AG10803 (cell line): ENCODE measurements around the gene QRFP.
"Not testable (repeated sequence)": the region's sequence is repeated elsewhere in the genome, so short reads cannot be mapped to it uniquely, and the experiment has no call there.

Experiments used
- DNase-seq: peaks from one replicate; pipeline ENCODE4 v3.0.0; 2010; ENCODE audit warnings: low read depth
- H3K4me3 ChIP-seq: 2 replicates; pipeline ENCODE4 v1.5.1; 2011; ENCODE audit warnings: mild to moderate bottlenecking, low read length, control low read depth
- CTCF ChIP-seq: conservative IDR thresholded peaks from 2 replicates; pipeline ENCODE4 v1.5.1; 2011; ENCODE audit warnings: mild to moderate bottlenecking, low read length, control low read depth, inconsistent platforms

QRFP gene

GRCh38 chr9:130854092-130854491 is 42.5 kb downstream of the QRFP start:
- no peak overlapping the region for H3K4me3 ChIP-seq
- no peak for TF ChIP-seq CTCF
- no peak for DNase-seq

- TF ChIP-seq CTCF: no peak
- DNase-seq: no peak
- H3K4me3 ChIP-seq: no peak overlapping the region
Observed at GRCh38 chr9:130852801-130853200, 43.8 kb downstream of the QRFP start.

- no peak overlapping the region for H3K4me3 ChIP-seq
- TF ChIP-seq CTCF: no peak
- no peak for DNase-seq
Observed at GRCh38 chr9:130849356-130849755, 47.3 kb downstream of the QRFP start.

GRCh38 chr9:130848514-130848913 is 48.1 kb downstream of the QRFP start:
- DNase-seq, H3K4me3 ChIP-seq: not testable (repeated sequence)

- DNase-seq: peak; percentile 100
- no peak overlapping the region for H3K4me3 ChIP-seq
- TF ChIP-seq CTCF: peak; percentile 58
Observed at GRCh38 chr9:130847306-130848217, 49.0 kb downstream of the QRFP start.

- peak overlapping the region; percentile 47 for H3K4me3 ChIP-seq
- TF ChIP-seq CTCF: no peak
- peak; percentile 65 for DNase-seq
Observed at GRCh38 chr9:130846487-130847305, 49.9 kb downstream of the QRFP start.

- peak overlapping the region; percentile 47 for H3K4me3 ChIP-seq
- no peak for TF ChIP-seq CTCF
- peak; percentile 72 for DNase-seq
Observed at GRCh38 chr9:130845901-130846481, 50.6 kb downstream of the QRFP start.
